NAMALWA (cell line): Measurements from ENCODE around the gene PIF1.
"Not testable (repeated sequence)": the region's sequence is repeated elsewhere in the genome, so short reads cannot be mapped to it uniquely, and the experiment has no call there.

Experiments
- DNase-seq: peaks from one replicate; pipeline ENCODE4 v3.0.0-alpha.2; 2015; ENCODE audit warnings: low spot score

The PIF1 gene

DNA sequence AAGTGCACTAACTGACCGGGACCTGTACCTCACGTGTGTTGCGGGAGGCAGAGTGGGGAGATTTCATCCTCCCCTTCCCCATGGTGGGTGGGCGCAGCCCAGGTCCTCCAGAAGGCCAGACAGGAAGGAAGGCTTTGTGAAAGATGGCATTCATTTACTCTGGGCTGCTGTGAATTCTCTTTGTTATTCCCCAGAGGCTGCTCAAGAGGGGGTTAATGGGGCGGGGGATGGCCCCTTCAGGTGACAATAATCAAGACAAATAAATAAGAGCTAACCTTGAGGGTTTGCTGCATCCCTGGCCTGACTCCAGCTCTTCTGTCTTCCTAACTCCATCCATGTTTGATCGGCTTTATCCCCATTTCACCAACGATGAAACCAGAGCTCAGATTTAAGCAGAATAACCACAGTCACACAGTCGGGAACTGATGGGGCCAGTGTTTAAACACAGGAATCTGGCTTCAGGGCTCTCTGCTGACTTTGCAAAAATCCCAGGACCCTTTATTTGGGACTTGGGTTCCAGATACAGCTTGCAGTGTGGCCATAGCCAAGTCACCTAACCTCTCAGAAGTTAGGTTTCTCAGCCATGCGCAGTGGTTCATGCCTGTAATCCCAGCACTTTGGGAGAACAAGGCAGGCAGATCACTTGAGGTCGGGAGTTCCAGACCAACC is 16.5 kb downstream of the PIF1 start:
- DNase-seq, result no peak

DNA sequence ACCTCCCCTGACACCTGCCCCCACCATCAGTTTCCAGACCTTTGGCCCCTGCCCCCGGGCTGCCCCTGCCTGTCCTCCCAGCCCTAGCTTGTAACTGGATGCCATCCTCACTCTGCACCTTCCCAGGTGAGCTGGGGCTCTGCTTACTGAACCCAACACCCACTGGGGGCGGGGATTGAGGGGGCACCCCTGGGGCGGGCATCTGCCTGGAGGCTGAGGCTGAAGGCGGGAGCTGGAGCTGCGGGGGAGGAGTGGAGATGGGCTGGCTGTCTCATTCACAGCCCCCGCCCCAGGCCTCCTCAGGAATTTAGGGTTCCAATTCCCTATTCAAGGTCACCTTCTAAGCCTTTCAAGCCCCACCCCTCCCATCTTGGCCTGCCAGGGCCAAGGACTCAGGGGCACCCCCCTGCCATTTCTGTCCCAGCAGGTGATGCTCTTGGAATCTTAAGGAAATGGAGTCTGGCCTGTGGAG is 17.7 kb downstream of the PIF1 start:
- DNase-seq, result no peak

DNA sequence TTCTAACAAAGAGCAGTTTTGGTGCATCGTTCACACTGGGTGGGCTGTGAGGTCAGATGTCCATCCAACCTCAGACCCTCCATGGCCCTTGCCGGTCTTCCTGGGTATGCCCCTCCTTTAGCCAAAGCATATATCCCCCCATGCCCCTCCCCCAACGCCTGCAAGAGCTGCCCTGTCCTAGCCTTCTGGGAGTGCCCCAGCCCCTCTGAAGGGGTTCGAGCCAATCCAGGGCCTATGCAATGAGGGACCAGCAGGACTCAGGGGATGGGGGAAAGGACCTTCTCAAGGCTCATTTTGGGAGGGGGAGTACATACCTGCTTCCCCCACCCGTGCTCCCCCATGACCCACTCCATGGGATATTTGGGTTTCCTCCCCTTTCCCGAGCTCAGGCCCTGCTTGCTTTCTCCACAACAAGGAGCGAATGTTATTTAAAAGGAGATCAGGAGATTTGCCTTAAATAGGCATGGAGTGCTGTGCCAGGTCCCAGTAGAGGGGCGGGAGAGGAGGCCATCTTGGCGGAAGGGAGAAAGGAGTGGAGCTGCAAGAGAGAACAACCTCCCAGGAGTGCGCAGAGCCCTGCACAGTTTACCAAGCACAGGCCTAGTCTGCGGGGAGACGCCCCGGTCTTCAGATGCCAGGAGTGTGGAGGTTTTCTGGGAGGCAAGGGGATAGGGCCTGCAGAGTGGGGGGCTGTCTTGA is 18.2 kb downstream of the PIF1 start:
- no peak for DNase-seq

DNA sequence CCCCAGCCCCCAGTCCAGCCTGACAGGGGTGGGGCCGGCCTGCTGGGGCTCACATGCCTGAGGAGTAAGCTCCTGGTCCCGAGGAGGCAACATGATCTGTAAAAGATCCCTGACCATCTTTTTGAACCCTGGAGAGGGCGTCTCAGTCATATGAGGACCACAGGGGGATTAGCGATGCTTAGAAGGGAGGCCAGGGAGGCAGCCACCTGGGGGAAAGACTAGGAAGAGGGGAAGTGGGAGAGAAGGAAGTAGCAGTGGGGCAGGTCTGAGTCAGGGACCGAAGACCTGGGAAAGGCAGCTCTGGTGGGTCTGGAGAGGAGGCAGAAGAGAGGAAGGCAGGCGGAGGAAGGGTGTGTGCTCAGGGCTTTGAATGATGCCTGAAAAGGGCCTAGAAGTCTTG is 18.9 kb downstream of the PIF1 start:
- no peak for DNase-seq

DNA sequence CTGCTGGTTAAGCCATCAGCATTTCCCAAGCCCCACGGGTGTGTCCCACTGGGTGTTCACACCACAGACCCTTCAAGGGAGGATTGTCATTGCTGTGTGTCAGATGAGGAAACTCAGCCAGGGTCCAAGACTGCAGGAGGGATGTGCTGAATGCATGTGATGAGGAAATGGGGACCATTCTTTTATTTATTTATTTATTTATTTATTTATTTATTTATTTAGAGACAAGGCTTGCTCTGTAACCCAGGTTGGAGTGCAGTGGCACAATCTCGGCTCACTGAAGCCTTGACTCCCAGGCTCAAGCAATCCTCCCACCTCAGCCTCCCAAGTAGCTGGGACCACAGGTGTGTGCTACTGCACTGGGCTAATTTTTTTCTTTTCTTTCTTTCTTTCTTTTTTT is 20.8 kb downstream of the PIF1 start:
- DNase-seq, result no peak

DNA sequence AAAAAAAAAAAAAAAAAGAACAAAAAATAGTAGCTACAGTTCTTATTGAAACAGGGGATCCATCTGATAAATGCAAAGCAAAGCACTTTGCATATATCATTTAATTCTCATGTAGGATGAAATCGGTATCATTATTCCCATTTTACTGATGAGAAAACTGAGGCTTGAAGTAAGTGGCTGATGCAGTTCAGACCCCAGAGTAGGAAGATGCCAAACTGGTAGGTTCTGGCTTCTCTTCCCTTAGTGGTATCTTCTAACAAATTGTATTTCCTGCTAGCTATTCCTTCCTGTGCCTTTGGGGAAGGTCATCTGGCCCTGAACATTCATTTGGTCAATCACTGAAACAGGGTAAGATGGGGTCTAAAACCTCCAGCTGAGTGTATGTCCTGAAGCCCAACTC is 21.9 kb downstream of the PIF1 start:
- no peak for DNase-seq

DNA sequence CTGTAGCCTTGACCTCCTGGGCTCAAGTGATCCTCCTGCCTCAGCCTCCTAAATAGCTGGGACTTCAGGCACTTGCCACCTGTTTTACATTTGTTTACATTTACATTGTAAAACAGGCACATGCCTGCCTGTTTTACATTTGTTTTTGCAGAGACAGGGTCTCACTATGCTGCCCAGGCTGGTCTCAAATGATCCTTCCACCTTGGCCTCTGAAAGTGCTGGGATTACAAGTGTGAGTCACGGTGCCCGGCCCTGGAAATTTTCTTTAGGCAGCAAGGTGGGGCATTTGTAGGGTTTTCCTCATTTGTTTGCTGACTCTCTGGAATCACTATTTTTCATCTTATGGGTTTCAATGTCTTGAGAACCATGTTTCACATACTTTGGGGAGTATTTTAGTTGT is 25.0 kb downstream of the PIF1 start:
- no peak for DNase-seq

DNA sequence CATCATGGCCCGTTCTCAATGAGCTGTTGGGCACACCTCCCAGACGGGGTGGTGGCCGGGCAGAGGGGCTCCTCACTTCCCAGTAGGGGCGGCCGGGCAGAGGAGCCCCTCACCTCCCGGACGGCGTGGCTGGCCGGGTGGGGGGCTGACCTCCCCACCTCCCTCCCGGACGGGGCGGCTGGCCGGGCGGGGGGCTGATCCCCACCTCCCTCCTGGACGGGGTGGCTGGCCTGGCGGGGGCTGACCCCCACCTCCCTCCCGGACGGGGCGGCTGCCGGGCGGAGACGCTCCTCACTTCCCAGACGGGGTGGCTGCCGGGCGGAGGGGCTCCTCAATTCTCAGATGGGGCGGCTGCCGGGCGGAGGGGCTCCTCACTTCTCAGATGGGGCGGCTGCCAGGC is 26.5 kb downstream of the PIF1 start:
- not testable (repeated sequence) for DNase-seq

DNA sequence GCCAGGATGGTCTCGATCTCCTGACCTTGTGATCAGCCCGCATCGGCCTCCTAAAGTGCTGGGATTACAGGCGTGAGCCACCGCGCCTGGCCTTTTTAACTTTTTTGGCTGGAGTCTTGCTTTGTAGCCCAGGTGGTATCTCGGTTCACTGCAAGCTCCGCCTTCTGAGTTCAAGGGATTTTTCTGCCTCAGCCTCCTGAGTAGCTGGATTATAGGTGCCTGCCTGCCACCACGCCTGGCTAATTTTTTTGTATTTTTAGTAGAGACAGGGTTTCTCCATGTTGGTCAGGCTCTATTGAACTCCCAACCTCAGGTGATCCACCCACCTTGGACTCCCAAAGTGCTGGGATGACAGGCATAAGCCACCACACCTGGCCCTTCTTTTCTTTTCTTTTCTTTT is 29.5 kb downstream of the PIF1 start:
- not testable (repeated sequence) for DNase-seq

DNA sequence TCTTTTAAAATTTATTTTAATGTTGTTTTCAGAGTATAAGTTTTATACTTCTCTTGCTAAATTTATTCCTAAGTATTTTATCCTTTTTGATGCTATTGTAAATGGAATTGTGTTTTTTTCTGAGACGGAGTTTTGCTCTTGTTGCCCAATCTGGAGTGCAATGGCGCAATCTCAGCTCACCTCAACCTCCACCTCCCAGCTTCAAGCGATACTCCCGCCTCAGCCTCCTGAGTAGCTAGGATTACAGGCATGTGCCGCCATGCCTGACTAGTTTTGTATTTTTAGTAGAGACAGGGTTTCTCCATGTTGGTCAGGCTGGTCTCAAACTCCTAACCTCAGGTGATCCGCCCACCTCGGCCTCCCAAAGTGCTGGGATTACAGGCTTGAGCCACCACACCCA is 30.1 kb downstream of the PIF1 start:
- not testable (repeated sequence) for DNase-seq

DNA sequence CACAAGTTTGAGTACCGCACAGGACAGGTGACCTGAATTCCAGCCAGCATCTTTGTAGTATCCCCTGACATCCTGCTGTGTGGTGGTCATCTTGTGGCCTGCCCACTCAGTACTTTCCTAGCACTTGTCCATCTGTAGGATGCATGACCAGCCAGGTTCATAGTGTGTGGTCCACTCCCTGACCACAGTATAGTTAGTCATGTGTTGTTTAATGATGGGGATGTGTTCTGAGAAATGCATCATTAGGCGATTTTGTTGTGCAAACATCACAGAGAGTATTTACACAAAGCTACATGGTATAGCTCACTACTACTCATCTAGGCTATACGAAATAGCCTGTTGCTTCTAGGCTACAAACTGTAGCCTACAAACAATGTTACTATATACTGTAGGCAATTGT is 33.2 kb downstream of the PIF1 start:
- no peak for DNase-seq

DNA sequence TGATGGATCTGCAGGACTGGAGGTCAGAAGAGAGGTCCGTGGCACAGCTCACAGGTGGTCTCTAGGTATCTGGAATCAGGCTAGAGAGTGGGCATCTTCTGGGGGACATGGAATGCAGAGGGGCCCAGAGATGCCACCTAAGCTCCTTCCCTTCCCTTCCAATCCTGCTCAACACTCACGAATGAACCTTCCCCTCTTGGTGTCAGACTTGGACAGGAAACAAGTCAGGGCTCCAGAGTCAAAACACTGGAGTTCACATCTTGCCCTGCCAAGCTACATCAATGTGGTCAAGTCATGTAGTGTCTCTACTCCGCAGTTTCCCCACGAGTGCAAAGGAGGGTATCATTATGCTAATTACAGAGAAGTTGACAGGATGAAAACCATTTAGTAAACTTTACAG is 34.0 kb downstream of the PIF1 start:
- no peak for DNase-seq

DNA sequence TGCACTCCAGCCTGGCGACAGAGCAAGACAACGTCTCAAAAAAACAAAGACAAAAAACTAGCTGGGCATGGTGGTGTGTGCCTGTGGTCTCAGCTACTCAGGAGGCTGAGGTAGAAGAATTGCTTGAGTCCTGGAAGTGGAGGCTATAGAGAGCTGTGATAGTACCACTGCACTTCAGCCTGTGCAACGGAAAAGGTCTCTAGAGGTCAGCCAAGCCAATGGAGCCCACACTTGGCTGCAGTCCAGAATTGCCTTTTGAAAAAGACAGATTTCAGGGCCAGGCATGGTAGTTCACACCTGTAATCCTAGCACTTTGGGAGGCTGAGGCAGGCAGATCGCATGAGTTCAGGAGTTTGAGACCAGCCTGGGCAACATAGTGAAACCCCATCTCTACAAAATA is 41.7 kb downstream of the PIF1 start:
- DNase-seq, result no peak

DNA sequence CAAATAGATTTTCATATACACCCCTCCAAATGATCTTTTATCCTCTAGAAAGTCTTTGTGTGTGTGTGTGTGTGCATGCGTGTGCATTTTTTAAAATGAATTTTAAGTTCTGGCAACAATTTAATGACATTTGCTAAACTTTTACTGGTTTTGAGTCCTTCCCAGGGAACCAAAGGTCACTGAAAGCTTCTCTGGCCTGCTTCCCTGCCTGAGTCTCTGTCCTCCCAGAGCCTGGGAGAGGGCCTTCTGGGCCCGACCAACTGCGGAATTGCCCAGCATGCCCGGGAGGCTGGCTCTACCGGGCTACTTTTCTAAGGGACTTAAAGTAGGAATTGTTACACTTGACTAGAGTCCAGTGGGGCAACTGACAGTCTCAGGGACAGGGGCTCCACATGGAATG is 42.7 kb downstream of the PIF1 start:
- DNase-seq, result no peak

DNA sequence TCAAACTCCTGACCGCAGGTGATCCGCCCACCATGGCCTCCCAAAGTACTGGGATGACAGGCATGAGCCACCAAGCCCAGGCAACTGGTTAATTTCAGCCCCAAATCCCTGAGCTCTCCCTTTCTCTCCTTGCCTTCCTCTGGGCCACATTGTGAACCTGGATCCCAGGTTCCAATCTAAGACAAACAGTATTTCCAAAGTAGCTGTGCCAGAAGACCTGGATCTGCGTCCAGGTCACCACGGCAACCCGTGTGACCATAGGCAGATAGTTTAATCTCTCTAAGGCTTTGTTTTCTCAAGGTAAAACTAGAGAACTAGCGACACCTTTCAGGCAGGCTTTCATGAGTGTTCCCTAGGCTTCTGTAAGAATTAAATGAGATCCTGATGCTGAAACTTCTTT is 44.1 kb downstream of the PIF1 start:
- DNase-seq, result no peak

DNA sequence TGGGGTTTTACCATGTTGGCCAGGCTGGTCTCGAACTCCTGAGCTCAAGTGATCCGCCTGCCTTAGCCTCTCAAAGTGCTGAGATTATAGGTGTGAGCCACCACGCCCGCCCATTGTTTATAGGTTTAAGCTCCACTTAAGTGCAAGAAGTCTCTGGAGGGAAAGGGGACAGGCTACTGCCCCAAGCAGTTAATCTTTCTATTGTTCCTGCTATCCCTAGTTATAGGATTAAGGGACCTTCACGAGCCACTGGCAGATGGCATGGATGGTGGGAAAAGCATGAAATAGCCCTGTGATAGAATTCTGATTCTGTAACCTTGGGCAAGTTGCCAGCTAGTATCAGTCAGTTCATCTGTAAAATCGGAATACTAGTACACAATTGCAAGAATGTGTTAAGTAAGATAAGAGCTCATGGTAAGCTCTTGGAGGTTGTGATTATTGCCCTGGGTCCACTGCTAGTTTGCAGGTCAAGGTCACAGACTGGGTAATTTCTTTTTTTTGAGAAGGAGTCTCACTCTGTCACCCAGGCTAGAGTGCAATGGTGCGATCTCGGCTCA is 44.8 kb downstream of the PIF1 start:
- no peak for DNase-seq

DNA sequence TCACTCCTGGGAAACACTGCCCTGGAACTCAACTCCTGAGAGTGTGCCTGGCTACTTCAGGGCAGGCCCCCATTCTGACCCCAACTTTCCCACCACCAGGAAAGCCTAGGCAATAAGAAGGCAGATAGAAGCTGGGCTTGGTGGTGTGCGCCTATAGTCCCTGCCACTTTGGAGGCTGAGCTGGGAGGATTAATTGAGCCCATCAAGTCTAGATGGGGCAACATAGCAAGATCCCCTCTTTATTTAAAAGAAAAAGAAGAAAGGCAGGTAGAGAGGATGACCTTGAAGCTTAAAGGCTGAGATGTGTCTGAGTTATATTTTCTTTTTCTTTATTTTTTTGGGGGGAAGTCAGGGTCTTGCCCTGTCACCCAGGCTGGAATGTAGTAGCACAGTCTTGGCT is 45.8 kb downstream of the PIF1 start:
- DNase-seq, result no peak

DNA sequence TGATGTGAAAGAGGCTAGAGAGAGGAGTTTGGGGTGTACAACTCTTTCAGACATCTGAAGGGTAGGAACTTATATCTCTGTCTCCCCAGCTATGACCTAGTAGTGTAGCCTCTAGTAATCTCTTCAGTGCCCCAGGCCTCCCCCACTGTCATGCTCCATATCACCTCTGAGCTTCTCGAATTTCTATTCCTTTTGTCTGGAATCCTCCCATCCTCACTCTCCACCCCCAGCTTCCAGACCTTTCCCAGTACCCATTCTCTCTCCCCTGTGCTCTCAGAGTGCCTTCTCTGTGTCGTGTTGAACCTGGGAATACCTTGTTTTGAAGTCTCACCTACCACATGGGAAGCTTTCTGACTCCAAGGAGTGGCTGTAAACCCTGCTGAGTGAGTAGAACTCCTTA is 46.4 kb downstream of the PIF1 start:
- no peak for DNase-seq

DNA sequence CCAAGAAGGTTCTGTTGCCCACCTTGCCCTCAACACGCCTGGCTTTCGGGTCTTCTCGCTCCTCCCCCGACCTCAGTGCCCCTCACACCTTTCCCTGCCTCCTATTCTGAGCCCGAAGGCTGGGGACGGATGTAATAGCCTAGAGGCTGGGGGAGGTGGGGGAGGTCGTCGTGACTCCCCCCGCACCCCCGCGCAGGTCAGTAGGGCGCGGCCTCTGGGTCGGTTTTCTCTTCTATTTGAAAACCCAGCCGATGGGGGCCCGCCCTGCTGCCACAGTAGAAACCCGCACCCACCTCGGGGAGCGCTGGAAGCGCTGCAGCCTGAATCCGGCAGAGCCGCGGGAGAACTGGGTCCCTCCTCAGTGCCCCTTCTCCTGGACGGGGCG is 49.1 kb downstream of the PIF1 start:
- DNase-seq, result no peak

DNA sequence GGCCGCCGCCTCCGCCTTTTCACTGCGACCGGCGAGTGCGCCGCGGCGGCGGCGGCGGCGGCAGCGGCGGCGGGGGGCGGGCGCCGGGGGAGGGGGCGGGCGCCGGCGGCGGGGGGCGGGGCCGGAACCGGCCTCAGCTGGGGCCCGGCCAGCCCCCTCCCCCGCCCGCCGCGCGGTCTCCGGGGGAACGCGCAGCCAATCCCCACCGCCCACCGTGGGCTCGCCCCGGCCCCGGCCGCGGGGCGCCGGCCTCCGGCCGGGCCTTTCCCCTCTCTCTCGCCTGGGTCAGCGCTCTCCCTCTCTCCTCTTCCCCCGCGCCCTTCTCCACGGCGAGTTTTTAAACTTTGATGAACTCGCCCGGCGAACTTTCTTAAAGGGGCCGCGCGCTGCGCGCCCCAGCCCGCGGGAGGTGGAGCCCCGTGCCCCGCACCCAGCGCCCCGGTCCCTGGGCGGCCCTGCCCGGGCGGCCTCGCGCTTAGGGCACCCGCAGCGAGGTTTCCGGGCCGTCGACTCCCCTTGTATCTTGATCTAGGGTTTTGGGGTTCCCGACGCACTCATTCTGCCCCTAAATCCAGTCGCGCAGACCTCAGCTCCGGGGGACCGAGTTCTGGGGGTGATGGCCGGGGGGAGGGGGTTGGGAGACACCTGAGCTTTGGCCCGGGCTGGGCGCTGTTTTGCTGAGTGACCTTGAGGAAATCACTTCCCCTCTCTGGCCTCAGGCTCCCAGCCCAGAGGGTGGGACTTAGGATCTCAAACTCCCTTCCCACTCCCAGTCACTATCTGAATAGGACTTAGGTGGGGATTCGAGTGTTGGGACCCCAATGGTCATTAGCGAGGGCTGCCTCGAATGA is 49.7 kb downstream of the PIF1 start, which contains the start of gene RBPMS2:
Gene RBPMS2 (minus strand): TSS at position 39 of the 851 bp plus-strand sequence. CDS start 270 bp downstream, outside the sequence.
- DNase-seq, result no peak

DNA sequence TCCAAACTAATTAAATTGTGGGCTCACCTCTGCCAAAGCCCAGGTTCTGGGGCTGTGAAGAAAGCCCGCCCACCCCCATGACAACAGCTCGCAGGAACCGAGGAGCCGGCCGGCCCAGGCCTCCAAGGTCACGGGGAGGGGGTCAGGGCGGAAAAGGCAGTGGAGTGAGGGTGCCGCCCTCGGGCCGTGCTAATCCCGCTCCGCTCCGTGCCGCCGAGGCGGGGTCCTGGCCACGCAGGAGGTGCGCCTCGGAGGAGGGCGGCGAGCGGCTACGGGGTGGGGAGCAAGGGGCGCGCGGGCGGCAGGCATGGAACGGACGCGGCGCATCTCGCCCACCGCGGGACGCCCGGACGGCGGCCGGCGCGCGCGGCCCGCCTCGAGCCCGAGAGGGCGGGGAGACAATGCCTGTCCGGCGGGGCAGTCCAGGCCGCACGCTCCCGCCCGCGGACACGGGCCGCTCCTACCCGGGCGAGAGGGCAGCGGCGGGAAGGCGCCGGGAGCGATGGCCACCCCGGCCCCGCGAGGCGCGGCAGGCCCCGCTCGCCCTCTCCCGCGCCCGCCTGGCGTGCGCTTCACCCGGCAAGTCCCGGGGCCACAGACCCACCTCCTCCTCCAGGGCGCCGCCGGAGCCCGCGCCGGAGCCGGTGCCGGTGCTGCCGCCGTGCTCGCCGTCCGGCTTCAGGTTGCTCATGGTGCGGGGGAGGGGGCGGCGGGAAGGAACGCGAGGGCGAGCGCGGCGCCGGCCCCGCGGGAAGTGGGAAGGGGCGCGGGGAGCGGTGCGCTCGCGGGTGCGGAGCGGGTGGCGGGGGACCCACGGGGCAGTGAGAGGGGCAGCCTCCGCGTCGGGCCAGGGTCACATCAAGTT is 50.6 kb downstream of the PIF1 start:
- DNase-seq, result no peak
